ENCODE data around the gene SHD. TPM values are rescaled to one million over a fixed set of nuclear protein-coding genes. Genes with fewer than 3 reads are reported as not detected.

SHD gene
- total RNA-seq, 1 experiment from 2014 or later: 3.5 TPM

DNA sequence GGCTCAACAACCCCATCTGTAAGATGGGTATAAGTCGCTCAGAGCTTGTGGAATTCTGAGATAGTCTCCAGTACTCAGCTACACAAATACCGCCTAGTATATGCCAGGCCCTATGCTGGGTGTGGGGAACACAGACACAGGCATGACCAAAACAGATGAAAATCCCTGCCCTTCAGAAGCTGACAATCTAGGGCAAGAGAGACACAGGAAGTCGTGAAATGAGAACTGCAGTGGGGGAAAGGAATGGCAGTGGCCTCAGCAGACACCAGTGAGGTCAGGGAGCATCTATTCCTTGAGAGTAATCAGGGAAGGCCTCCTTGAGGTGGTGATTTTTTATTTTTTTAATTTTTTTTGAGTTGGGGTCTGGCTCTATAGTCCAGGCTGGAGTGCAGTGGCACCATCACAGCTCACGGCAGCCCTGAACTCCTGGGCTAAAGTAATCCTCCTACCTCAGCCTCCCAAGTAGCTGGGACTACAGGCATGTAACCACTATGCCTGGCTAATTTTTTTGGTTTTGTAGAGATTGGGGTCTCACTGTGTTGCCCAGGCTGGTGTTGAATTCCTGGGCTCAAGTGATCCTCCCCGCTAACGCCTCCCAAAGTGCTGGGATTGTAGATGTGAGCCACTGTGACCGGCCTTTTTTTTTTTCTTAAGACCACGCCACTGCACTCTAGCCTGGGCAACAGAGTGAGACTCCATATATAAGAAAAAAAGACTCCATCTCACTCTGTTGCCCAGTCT, 19.9 kb downstream of the SHD start:
- Mint-ChIP-seq H3K27ac (ENCODE audit: unreplicated experiment) (no peak overlapping the region), H3K36me3 (ENCODE audit: insufficient read depth, unreplicated experiment) (no peaks in the 10 kb centered on the region), H3K4me1 (ENCODE audit: low read depth, unreplicated experiment) (peaks cover 10% of the 10 kb centered on the region), H3K27me3 (ENCODE audit: insufficient read depth, unreplicated experiment) (no peaks in the 10 kb centered on the region), H3K4me3 (ENCODE audit: unreplicated experiment) (no peak overlapping the region), H3K9me3 (ENCODE audit: unreplicated experiment) (no peaks in the 10 kb centered on the region)
- ChIA-PET POLR2A (no interaction called here), CTCF (no interaction called here)
- H3K9me3 ChIP-seq: no peaks in the 10 kb centered on the region
- BruUV-seq (replicated peaks): no TSS peak
- H3K4me1 ChIP-seq: no peaks in the 10 kb centered on the region
- no peaks in the 10 kb centered on the region for H3K27me3 ChIP-seq (replicated peaks; ENCODE audit: control insufficient read depth, insufficient read depth, low read length)
- TF ChIP-seq, protein P1, sequence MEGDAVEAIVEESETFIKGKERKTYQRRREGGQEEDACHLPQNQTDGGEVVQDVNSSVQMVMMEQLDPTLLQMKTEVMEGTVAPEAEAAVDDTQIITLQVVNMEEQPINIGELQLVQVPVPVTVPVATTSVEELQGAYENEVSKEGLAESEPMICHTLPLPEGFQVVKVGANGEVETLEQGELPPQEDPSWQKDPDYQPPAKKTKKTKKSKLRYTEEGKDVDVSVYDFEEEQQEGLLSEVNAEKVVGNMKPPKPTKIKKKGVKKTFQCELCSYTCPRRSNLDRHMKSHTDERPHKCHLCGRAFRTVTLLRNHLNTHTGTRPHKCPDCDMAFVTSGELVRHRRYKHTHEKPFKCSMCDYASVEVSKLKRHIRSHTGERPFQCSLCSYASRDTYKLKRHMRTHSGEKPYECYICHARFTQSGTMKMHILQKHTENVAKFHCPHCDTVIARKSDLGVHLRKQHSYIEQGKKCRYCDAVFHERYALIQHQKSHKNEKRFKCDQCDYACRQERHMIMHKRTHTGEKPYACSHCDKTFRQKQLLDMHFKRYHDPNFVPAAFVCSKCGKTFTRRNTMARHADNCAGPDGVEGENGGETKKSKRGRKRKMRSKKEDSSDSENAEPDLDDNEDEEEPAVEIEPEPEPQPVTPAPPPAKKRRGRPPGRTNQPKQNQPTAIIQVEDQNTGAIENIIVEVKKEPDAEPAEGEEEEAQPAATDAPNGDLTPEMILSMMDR (IDR thresholded peaks at IDR 0.05; ENCODE audit: insufficient read depth in 1 of 2, low read depth in 1 of 2, low read length in 1 of 2, severe bottlenecking in 1 of 2, unreplicated experiment in 1 of 2): no peak
- DNase-seq: no peak
- H3K36me3 ChIP-seq (ENCODE audit: control insufficient read depth, insufficient read depth, low read length): no peaks in the 10 kb centered on the region
- no peak overlapping the region for H3K4me3 ChIP-seq (ENCODE audit: low read depth, low read length)
- intact Hi-C loops (cut with micrococcal nuclease; ENCODE audit: unreplicated experiment): no loop called here

DNA sequence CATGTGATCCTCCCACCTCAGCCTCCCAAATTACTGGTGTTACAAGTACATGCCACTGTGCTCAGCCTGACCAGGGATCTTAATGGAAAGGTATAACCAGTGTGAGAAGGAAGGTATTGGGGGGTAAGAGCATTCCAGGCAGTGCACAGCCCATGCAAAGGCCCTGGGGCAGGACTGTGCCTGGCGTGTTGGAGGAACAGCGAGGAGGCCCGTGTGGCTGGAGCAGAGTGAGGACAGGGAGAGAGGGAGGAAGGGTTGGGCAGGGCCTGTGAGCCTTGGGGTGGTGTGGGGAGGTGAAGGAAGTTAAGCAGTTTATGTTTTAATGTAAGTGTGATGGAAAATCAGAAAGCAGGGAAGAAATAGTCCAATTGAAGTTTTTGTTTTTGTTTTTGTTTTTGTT, 21.5 kb downstream of the SHD start:
- Mint-ChIP-seq H3K4me3 (ENCODE audit: unreplicated experiment) (no peak overlapping the region), H3K4me1 (ENCODE audit: low read depth, unreplicated experiment) (peaks cover 10% of the 10 kb centered on the region), H3K27me3 (ENCODE audit: insufficient read depth, unreplicated experiment) (no peaks in the 10 kb centered on the region), H3K9me3 (ENCODE audit: unreplicated experiment) (no peaks in the 10 kb centered on the region), H3K36me3 (ENCODE audit: insufficient read depth, unreplicated experiment) (no peaks in the 10 kb centered on the region), H3K27ac (ENCODE audit: unreplicated experiment) (no peak overlapping the region)
- ChIA-PET CTCF (no interaction called here), POLR2A (no interaction called here)
- DNase-seq: no peak
- TF ChIP-seq, protein P1 (IDR thresholded peaks at IDR 0.05; ENCODE audit: insufficient read depth in 1 of 2, low read depth in 1 of 2, low read length in 1 of 2, severe bottlenecking in 1 of 2, unreplicated experiment in 1 of 2): no peak
- Histone ChIP-seq H3K4me3 (ENCODE audit: low read depth, low read length) (no peak overlapping the region), H3K27me3 (replicated peaks; ENCODE audit: control insufficient read depth, insufficient read depth, low read length) (no peaks in the 10 kb centered on the region), H3K4me1 (no peaks in the 10 kb centered on the region), H3K9me3 (no peaks in the 10 kb centered on the region), H3K36me3 (ENCODE audit: control insufficient read depth, insufficient read depth, low read length) (no peaks in the 10 kb centered on the region)
- BruUV-seq (replicated peaks): no TSS peak
- intact Hi-C loops (cut with micrococcal nuclease; ENCODE audit: unreplicated experiment): no loop called here

DNA sequence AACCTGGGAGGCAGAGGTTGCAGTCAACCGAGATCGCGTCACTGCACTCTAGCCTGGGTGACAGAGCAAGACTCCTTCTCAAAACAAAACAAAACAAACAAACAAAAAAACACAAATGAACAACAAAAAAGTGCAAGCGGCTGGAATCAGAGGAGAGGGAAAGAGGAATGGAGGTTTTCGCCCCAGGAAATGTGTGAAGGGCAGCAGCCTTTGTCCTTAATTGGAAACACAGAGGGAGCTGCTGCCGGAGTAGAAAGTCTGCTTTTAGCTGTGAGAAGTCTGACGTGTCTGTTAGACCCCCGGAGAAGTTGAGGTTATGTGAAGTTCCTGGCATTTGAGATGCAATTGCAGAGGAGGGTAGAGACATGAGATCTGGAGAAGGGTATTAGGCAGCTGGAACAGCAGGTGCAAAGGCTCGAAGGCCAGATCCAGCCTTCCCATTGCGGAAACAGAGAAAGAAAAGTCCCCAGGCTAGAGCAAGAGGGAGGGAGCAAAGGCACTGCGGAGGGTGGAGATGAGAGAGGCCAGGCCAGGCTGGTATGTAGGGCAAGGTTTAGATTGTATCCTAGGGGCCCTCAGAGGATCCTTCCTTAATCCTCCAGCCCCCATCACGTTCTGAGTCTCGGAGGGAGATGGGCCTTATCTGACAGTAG, 22.6 kb downstream of the SHD start:
- peak overlapping the region; percentile 8 for H3K27ac Mint-ChIP-seq (ENCODE audit: unreplicated experiment)
- Histone ChIP-seq H3K36me3 (ENCODE audit: control insufficient read depth, insufficient read depth, low read length) (no peaks in the 10 kb centered on the region), H3K4me3 (ENCODE audit: low read depth, low read length) (no peak overlapping the region), H3K9me3 (no peaks in the 10 kb centered on the region), H3K4me1 (no peaks in the 10 kb centered on the region), H3K27me3 (replicated peaks; ENCODE audit: control insufficient read depth, insufficient read depth, low read length) (no peaks in the 10 kb centered on the region)
- H3K4me3 Mint-ChIP-seq (ENCODE audit: unreplicated experiment): no peak overlapping the region
- no peaks in the 10 kb centered on the region for H3K9me3 Mint-ChIP-seq (ENCODE audit: unreplicated experiment)
- BruUV-seq (replicated peaks): no TSS peak
- CTCF ChIA-PET: interaction anchor here (0.6 kb wide), 1 partner anchor 93 kb away, joined by 5 read pairs; no protein-coding TSS in a partner anchor
- H3K4me1 Mint-ChIP-seq (ENCODE audit: low read depth, unreplicated experiment): peaks cover 10% of the 10 kb centered on the region
- no peak for DNase-seq
- TF ChIP-seq, protein P1 (IDR thresholded peaks at IDR 0.05; ENCODE audit: insufficient read depth in 1 of 2, low read depth in 1 of 2, low read length in 1 of 2, severe bottlenecking in 1 of 2, unreplicated experiment in 1 of 2): no peak
- no peaks in the 10 kb centered on the region for H3K27me3 Mint-ChIP-seq (ENCODE audit: insufficient read depth, unreplicated experiment)
- POLR2A ChIA-PET: no interaction called here
- H3K36me3 Mint-ChIP-seq (ENCODE audit: insufficient read depth, unreplicated experiment): no peaks in the 10 kb centered on the region
- intact Hi-C loops (cut with micrococcal nuclease; ENCODE audit: unreplicated experiment): no loop called here
